SK-N-MC (cell line): ENCODE measurements around the gene TOM1L1.

ENCODE experiments used
- EZH2 ChIP-seq: fragments of 200-600 bp; sonication (generic); IDR thresholded peaks from one replicate; pipeline ENCODE4 v1.6.1; 2017; ENCODE audit warnings: antibody characterized with exemption
- FOXP2 ChIP-seq: optimal IDR thresholded peaks from 2 replicates; pipeline ENCODE3; 2011; ENCODE audit warnings: mild to moderate bottlenecking, moderate library complexity; ENCODE audit not compliant: insufficient read depth; ENCODE audit errors: extremely low read length, control extremely low read depth
- POLR2AphosphoS5 ChIP-seq: IDR thresholded peaks from 2 replicates; pipeline ENCODE4 v1.6.1; 2012; ENCODE audit warnings: mild to moderate bottlenecking, low read depth, low read length, borderline replicate concordance

- TF ChIP-seq EZH2 (no peak), FOXP2 (no peak), POLR2AphosphoS5 (no peak)
Measured at GRCh38 chr17:54899721-54900456, 763 bp upstream of the TOM1L1 start.
